ENCODE results near the gene FYCO1.

- TF ChIP-seq CTCF (IDR thresholded peaks at IDR 0.05) (no peak), EP300 (IDR thresholded peaks at IDR 0.05) (no peak)
Observed at GRCh38 chr3:46001178-46001577, 5.6 kb upstream of the FYCO1 start.
